Mesendoderm (in vitro differentiated cells): ENCODE results near the gene CAMTA1.

Source experiments
- DNase-seq: peaks from one replicate; pipeline ENCODE4 v3.0.0; 2013
- H2AK5ac ChIP-seq: 2 replicates; pipeline ENCODE4 v1.6.1; 2013; ENCODE audit warnings: low read length, inconsistent platforms
- H2BK120ac ChIP-seq: 2 replicates; pipeline ENCODE4 v1.6.1; 2013; ENCODE audit warnings: low read depth, mild to moderate bottlenecking, low read length, moderate library complexity, mixed read lengths
- H2BK15ac ChIP-seq: replicated peaks from 2 replicates; pipeline ENCODE4 v1.6.1; 2013; ENCODE audit warnings: low read depth, mild to moderate bottlenecking, moderate library complexity
- H2BK5ac ChIP-seq: 2 replicates; pipeline ENCODE4 v1.6.1; 2013; ENCODE audit warnings: low read length, inconsistent platforms
- H3K18ac ChIP-seq: 2 replicates; pipeline ENCODE4 v1.6.1; 2013; ENCODE audit warnings: mild to moderate bottlenecking, low read length, mixed read lengths
- H3K23ac ChIP-seq: one replicate; pipeline ENCODE4 v1.6.1; 2013; ENCODE audit warnings: low read length
- H3K27ac ChIP-seq: 2 replicates; pipeline ENCODE4 v1.5.1; 2013; ENCODE audit warnings: low read depth, mild to moderate bottlenecking, inconsistent platforms, low read length, moderate library complexity
- H3K27me3 ChIP-seq: 2 replicates; pipeline ENCODE4 v1.6.1; 2013; ENCODE audit warnings: low read length, control low read depth, mild to moderate bottlenecking, inconsistent platforms; ENCODE audit not compliant: insufficient read depth, poor library complexity
- H3K36me3 ChIP-seq: 2 replicates; pipeline ENCODE4 v1.6.1; 2013; ENCODE audit warnings: low read length, inconsistent platforms; ENCODE audit not compliant: control insufficient read depth, insufficient read depth
- H3K4ac ChIP-seq: one replicate; pipeline ENCODE4 v1.6.1; 2013; ENCODE audit warnings: low read depth, mild to moderate bottlenecking, low read length, moderate library complexity
- H3K4me1 ChIP-seq: 2 replicates; pipeline ENCODE4 v1.6.1; 2013; ENCODE audit warnings: low read depth, low read length, inconsistent platforms; ENCODE audit not compliant: control insufficient read depth
- H3K4me2 ChIP-seq: 2 replicates; pipeline ENCODE4 v1.6.1; 2013; ENCODE audit warnings: low read length
- H3K4me3 ChIP-seq: 2 replicates; pipeline ENCODE4 v1.5.1; 2013; ENCODE audit warnings: mild to moderate bottlenecking, low read length
- H3K56ac ChIP-seq: one replicate; pipeline ENCODE4 v1.6.1; 2013; ENCODE audit warnings: low read length
- H3K79me1 ChIP-seq: 2 replicates; pipeline ENCODE4 v1.6.1; 2013; ENCODE audit warnings: low read length, inconsistent platforms
- H3K79me2 ChIP-seq: 2 replicates; pipeline ENCODE4 v1.6.1; 2013; ENCODE audit warnings: mild to moderate bottlenecking, low read length; ENCODE audit not compliant: control insufficient read depth, insufficient read depth
- H3K9ac ChIP-seq: 2 replicates; pipeline ENCODE4 v1.6.1; 2013; ENCODE audit warnings: low read length, inconsistent platforms
- H4K5ac ChIP-seq: one replicate; pipeline ENCODE4 v1.6.1; 2013; ENCODE audit warnings: low read length
- H4K8ac ChIP-seq: one replicate; pipeline ENCODE4 v1.6.1; 2013; ENCODE audit warnings: low read depth, mild to moderate bottlenecking, control low read depth, low read length, moderate library complexity
- WGBS: extraction: QIAGEN DNeasy Blood & Tissue Kit; methylation state at CpG from one replicate; pipeline ENCODE4 v1.1.7; 2013; ENCODE audit warnings: low lambda C conversion rate, missing lambda C conversion rate; ENCODE audit not compliant: insufficient coverage; ENCODE audit errors: extremely low coverage; 5-methylcytosine and 5-hydroxymethylcytosine counted together

The CAMTA1 gene

DNA sequence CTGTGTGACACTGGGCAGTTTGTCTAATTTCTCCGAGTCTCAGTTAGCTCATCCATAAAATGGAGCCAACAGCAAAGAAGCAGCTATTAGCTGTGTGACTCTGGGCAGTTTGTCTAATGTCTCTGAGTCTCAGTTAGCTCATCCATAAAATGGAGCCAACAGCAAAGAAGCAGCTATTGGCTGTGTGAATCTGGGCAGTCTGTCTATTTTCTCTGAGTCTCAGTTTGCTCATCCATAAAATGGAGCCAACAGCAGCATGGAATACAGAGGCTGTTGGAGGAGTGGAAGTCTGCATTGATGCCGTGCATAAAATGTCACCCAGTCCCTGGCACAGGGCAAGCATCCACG lies 688.9 kb downstream of the CAMTA1 start:
- Histone ChIP-seq H2BK5ac (no peak overlapping the region), H3K4ac (no peak overlapping the region), H3K56ac (no peak overlapping the region), H3K4me3 (no peak overlapping the region), H3K27ac (no peak overlapping the region), H4K5ac (no peak overlapping the region), H3K36me3 (no peaks in the 10 kb centered on the region), H3K23ac (no peak overlapping the region), H2BK15ac (no peak overlapping the region), H3K4me2 (no peak overlapping the region), H3K27me3 (no peaks in the 10 kb centered on the region), H3K18ac (no peak overlapping the region), H2AK5ac (no peak overlapping the region), H4K8ac (no peak overlapping the region), H2BK120ac (no peak overlapping the region), H3K9ac (no peak overlapping the region), H3K79me1 (no peaks in the 10 kb centered on the region), H3K4me1 (no peaks in the 10 kb centered on the region), H3K79me2 (no peaks in the 10 kb centered on the region)
- no CpG with 5 or more reads among the region's 3 CpGs for WGBS
- no peak for DNase-seq

DNA sequence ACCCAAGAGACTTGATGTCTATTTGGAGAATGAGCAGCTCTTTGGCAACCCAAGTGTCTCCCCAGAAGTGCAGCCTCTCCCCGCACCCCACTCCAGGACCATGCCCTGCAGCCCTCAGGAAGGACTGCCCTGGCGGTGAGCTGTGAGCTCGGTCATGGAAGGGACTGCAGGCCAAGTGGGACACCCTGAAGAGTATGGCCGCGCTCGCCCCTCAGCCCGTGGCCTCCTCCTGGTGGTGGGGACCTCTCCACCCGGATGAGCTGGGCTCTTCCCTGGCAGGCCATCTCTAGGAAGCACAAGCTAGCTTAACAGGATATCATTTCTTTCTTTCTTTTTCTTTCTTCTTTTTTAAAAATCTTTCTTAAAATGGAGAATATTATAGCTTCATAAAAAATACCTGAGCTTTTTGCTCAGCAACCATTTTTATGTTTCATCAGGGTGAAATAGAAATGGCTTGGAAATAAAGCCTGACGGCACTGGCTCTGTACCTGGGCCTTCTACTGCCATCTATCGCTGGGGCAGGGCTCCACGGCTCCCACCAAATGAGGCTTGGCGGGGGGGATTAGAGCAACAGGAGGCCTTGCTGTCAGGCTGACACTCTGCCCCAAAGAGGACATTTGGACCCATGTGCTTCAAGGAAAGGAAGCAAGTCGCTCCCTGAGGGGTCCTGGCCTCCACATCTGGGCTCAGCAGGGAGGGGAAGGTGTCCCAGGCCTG lies 689.7 kb downstream of the CAMTA1 start:
- Histone ChIP-seq H4K8ac (no peak overlapping the region), H3K9ac (no peak overlapping the region), H3K23ac (no peak overlapping the region), H3K79me1 (no peaks in the 10 kb centered on the region), H3K27me3 (no peaks in the 10 kb centered on the region), H3K4me1 (no peaks in the 10 kb centered on the region), H4K5ac (no peak overlapping the region), H3K4ac (no peak overlapping the region), H2BK15ac (no peak overlapping the region), H2AK5ac (no peak overlapping the region), H3K18ac (no peak overlapping the region), H3K79me2 (no peaks in the 10 kb centered on the region), H3K4me2 (no peak overlapping the region), H3K27ac (no peak overlapping the region), H3K36me3 (no peaks in the 10 kb centered on the region), H2BK120ac (no peak overlapping the region), H2BK5ac (no peak overlapping the region), H3K56ac (no peak overlapping the region), H3K4me3 (no peak overlapping the region)
- peak; percentile 43 for DNase-seq
- no CpG with 5 or more reads among the region's 13 CpGs for WGBS

DNA sequence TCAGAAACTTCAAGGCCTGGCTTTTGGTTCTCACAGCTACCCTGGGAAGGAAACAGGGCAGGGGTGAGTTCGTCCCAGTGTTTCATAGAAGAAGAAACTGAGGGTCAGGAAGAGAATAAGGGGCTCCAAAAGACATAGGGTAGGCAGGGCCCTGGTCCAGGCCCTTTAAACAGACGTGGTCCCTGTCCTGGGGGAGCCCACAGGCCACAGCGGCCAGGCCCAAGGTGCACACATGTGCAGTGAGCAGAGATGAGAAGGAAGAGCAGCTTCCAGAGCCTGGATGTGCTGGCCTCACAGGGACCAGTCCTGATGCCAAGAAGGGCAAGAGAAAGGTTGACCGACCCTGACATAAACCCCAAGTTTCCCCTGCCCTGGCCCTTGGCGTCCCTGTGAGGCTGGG lies 690.4 kb downstream of the CAMTA1 start:
- no CpG with 5 or more reads among the region's 5 CpGs for WGBS
- H2BK5ac ChIP-seq, result no peak overlapping the region

DNA sequence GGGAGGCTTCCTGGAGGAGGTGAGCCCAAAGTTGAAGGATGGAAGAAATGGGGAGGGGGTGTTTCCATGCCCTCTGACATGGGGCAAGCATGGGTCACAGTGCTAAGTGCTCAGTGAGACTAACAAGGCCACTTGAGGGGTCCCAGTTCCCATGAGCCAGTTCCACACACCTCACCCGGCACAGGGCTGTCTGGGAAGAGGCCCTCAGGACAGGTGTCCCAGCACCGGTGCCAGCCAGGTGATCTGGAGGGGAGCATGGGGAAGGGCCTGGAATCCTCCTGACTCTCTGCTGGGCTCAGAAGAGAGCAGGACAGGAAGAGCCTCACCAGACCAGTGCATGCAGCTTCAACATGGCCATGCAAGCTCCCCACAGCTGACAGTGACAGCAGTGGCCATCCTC lies 691.1 kb downstream of the CAMTA1 start:
- H3K4me3 ChIP-seq, result no peak overlapping the region
- H4K8ac ChIP-seq, result no peak overlapping the region
- no peak overlapping the region for H3K4me2 ChIP-seq
- H2BK15ac ChIP-seq, result no peak overlapping the region
- no peak overlapping the region for H3K27ac ChIP-seq
- no peak overlapping the region for H3K23ac ChIP-seq
- H2AK5ac ChIP-seq, result no peak overlapping the region
- no peak overlapping the region for H3K18ac ChIP-seq
- no CpG with 5 or more reads among the region's 2 CpGs for WGBS
- no peaks in the 10 kb centered on the region for H3K27me3 ChIP-seq
- H3K4ac ChIP-seq, result no peak overlapping the region
- H2BK120ac ChIP-seq, result no peak overlapping the region
- no peak overlapping the region for H3K9ac ChIP-seq
- H3K79me1 ChIP-seq, result no peaks in the 10 kb centered on the region
- no peaks in the 10 kb centered on the region for H3K4me1 ChIP-seq
- no peaks in the 10 kb centered on the region for H3K36me3 ChIP-seq
- no peak overlapping the region for H4K5ac ChIP-seq
- no peaks in the 10 kb centered on the region for H3K79me2 ChIP-seq
- no peak for DNase-seq
- H3K56ac ChIP-seq, result no peak overlapping the region
- no peak overlapping the region for H2BK5ac ChIP-seq

More for the DNA sequence above, 690.4 kb downstream of the CAMTA1 start:
- Histone ChIP-seq H3K23ac (no peak overlapping the region), H3K36me3 (no peaks in the 10 kb centered on the region), H3K27ac (no peak overlapping the region), H3K4ac (no peak overlapping the region), H4K5ac (no peak overlapping the region), H3K9ac (no peak overlapping the region), H3K27me3 (no peaks in the 10 kb centered on the region), H3K56ac (no peak overlapping the region), H3K4me1 (no peaks in the 10 kb centered on the region), H3K18ac (no peak overlapping the region), H2AK5ac (no peak overlapping the region), H2BK15ac (no peak overlapping the region), H3K79me2 (no peaks in the 10 kb centered on the region), H3K4me2 (no peak overlapping the region), H3K4me3 (no peak overlapping the region), H3K79me1 (no peaks in the 10 kb centered on the region), H2BK120ac (no peak overlapping the region), H4K8ac (no peak overlapping the region)
- no peak for DNase-seq

DNA sequence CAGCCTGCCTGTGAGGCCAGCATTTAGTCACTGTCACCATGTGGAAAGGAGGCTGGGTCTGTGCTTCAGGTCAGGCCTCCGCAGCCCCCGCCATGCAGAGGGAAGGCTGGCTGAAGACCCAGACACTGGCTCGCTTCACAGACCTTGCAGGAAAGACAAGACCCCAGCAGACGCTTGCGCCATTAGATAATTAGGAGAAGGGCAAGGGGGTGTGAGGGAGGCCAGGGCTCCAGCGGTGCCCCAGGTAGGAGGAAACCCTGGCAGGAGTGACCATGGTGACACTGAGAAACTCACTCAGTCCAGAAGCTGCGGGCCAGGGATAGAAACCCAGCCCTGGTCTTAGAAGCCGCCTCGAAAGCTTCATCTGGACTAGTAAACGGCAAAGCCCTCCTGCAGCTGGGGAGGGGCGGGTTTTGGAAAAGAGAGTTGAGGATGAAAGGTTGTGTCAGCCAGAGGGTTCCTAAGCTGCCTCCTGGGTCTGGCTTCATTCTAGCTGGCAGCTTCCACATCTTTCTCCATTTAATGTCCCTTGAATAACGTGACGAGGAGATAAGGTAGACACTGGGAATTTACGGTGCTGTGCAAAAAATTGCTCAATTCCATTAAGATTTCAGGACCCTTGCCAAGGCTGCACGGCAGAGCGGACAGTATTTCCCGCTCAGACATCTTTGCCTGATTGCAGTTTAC lies 691.8 kb downstream of the CAMTA1 start:
- WGBS, result no CpG with 5 or more reads among the region's 17 CpGs
- no peak for DNase-seq
- H3K9ac ChIP-seq, result no peak overlapping the region
- H3K4me2 ChIP-seq, result no peak overlapping the region
- no peak overlapping the region for H4K5ac ChIP-seq
- no peaks in the 10 kb centered on the region for H3K4me1 ChIP-seq
- no peaks in the 10 kb centered on the region for H3K36me3 ChIP-seq
- no peaks in the 10 kb centered on the region for H3K79me2 ChIP-seq
- no peaks in the 10 kb centered on the region for H3K79me1 ChIP-seq
- no peak overlapping the region for H3K18ac ChIP-seq
- H3K4me3 ChIP-seq, result no peak overlapping the region
- no peak overlapping the region for H2BK120ac ChIP-seq
- H2BK15ac ChIP-seq, result no peak overlapping the region
- H3K56ac ChIP-seq, result no peak overlapping the region
- no peak overlapping the region for H3K27ac ChIP-seq
- H3K4ac ChIP-seq, result no peak overlapping the region
- no peaks in the 10 kb centered on the region for H3K27me3 ChIP-seq
- H4K8ac ChIP-seq, result no peak overlapping the region
- H2AK5ac ChIP-seq, result no peak overlapping the region
- no peak overlapping the region for H3K23ac ChIP-seq
- H2BK5ac ChIP-seq, result no peak overlapping the region

DNA sequence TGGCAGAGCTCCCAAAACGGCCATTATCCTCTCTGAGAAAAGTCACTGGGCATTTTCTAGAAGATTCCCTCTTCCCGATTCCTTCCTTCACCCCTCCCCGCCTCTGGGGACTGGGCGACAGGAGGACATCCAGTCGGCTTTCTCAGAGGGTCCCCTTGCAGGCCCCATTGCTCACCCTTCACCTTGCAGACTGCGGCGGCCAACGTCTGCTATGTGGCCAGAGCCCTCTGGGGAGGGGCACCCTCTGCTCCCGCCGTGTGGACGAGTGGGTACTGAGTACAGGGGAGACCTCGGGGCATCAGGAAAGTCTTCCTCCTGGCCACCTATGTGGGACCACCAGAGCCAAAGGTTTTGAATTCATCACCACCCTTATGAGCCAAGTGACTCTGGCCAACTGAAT lies 692.3 kb downstream of the CAMTA1 start:
- H2AK5ac ChIP-seq, result no peak overlapping the region
- no peak overlapping the region for H3K56ac ChIP-seq
- no peak overlapping the region for H3K9ac ChIP-seq
- no peaks in the 10 kb centered on the region for H3K79me1 ChIP-seq
- no peak overlapping the region for H4K5ac ChIP-seq
- H3K4me3 ChIP-seq, result no peak overlapping the region
- H4K8ac ChIP-seq, result no peak overlapping the region
- WGBS, result no CpG with 5 or more reads among the region's 12 CpGs
- no peaks in the 10 kb centered on the region for H3K79me2 ChIP-seq
- H2BK120ac ChIP-seq, result no peak overlapping the region
- H3K36me3 ChIP-seq, result no peaks in the 10 kb centered on the region
- H3K4ac ChIP-seq, result no peak overlapping the region
- DNase-seq, result no peak
- H3K18ac ChIP-seq, result no peak overlapping the region
- H3K27ac ChIP-seq, result no peak overlapping the region
- no peak overlapping the region for H2BK5ac ChIP-seq
- H2BK15ac ChIP-seq, result no peak overlapping the region
- H3K4me1 ChIP-seq, result no peaks in the 10 kb centered on the region
- H3K27me3 ChIP-seq, result no peaks in the 10 kb centered on the region
- no peak overlapping the region for H3K4me2 ChIP-seq
- H3K23ac ChIP-seq, result no peak overlapping the region
